Activated T-cell treated with anti-CD3 and anti-CD28 coated beads, Interleukin-2, amount 50 U/mL, for 1 hour (primary cell): ENCODE measurements around the gene TPP2.

ENCODE experiments used
- DNase-seq: peaks from one replicate; pipeline ENCODE4 v3.0.0-alpha.2; 2020

The TPP2 gene

DNA sequence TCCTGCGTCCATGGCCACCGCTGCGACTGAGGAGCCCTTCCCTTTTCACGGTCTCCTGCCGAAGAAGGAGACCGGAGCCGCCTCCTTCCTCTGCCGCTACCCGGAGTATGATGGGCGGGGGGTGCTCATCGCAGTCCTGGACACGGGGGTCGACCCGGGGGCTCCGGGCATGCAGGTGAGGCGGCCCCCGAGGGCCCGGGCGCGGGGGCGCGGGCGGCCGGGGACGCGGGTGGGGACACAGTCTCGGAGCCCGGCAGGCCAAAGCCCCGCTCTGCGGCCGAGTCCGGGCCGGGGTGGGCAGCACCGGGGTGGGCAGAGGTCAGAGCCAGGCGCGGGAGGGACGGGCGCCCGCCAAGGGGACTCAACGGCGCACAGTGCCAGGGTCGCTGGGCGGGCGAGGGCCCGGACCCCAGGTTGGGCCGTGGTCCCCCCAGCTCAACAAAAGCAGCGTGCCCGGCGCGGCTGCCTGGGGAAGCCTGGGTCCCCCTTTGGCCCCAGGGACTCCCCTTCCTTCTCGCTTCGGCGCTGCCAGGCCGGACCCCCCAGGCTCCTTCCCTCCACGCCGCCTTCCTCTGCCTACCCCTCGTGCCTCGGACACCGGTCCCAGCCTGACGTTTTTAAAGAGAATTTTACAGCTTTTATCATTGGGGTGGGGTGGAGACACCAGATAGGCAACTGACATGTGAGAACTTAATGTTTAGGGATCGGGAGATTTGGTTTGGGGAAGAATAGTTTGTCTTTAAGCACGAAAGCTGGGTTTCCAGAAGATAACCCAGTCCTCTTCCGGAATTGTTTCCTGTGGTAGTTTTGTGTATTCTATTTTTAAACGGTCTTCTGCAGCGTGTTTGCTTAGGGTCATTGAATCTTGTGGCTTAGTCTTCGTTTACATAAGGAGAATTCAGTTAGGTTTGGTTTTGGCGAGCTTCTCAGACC is 509 bp downstream of the TPP2 start:
- DNase-seq: peak; percentile 40

- no peak for DNase-seq
Measured at GRCh38 chr13:102598061-102598460, 1.3 kb downstream of the TPP2 start.

GRCh38 chr13:102599426-102600012 is 2.7 kb downstream of the TPP2 start:
- no peak for DNase-seq

- no peak for DNase-seq
Measured at GRCh38 chr13:102606537-102607309, 9.9 kb downstream of the TPP2 start.

DNA sequence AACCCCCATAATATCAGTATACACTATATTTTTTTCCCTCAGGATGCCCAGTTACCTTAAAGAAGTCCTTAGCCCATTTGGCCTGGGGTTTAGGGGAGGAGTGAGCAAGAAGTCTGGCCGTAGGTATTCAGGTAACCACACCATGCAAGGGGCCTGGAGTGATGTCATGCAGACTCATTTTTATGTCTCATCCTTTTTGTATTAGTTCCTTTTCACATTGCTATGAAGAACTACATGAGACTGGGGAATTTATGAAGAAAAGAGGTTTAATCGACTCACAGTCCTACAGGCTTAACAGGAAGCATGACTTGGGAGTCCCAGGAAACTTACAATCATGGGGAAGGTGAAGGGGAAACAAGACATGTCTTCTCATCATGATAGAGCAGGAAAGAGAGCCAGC is 12.2 kb downstream of the TPP2 start:
- no peak for DNase-seq

- DNase-seq: no peak
Measured at GRCh38 chr13:102609696-102610095, 12.9 kb downstream of the TPP2 start.

GRCh38 chr13:102610296-102610895 is 13.6 kb downstream of the TPP2 start:
- DNase-seq: no peak

DNA sequence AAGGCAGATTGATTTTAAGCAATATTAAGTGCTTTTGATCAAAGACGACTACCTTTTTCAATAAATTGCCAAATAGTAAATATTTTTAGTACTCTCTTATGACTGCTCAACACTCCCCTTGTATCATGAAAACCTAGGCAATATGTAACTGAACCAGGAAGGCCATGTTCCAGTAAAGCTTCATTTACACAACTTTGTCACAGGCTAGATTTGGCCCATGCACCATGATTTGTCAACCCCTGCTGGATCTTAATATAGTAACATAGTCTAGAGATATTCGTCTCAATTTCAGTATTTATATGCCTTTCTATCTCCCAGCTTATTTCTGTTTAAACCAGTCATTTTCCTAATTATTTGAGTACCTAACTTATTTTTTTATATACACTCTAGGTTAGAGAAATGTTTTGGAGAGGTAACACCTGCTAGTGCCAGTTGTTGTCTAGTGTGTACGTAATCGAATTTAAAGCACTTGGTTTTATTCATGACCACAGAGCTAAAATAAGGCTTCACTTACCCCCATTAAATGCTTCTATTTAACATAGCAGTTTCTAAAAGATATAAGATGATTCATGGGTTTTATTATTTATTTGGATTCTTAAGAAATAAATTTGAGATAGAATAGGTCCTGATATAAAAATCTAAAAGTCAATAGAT is 21.0 kb downstream of the TPP2 start:
- no peak for DNase-seq

DNA sequence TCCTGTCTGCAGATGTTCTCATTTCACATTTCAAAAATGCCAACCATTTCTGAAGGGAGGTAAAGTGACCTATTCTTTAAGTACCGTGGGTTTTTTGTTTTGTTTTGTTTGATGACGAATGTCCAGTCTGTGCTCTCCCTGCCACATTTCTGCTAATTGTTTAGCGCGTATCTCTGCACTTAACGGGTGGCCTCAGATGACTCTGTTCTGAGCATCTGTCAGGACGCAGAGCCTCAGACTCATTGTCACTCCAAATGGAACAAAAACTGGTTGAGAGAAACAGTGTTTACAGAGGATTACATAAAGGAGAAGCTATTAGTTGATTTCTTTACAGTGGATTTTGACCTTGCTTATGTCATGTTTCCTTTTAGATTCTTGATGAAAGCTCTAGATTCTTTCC is 23.7 kb downstream of the TPP2 start:
- no peak for DNase-seq

DNA sequence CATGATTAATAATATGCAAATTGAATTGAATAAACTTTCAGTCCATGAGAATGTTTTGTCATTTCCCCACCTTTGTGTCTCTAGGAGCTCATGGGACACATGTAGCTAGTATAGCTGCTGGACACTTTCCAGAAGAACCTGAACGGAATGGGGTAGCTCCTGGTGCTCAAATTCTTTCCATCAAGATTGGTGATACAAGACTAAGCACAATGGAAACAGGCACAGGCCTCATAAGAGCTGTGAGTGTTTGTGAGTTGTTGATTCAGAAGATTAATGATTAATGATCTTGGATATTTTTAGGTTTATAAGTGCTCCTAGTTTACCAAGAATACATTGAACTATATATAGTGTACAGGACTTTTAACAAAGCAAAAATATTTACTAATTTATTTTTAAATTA is 30.1 kb downstream of the TPP2 start:
- no peak for DNase-seq

DNA sequence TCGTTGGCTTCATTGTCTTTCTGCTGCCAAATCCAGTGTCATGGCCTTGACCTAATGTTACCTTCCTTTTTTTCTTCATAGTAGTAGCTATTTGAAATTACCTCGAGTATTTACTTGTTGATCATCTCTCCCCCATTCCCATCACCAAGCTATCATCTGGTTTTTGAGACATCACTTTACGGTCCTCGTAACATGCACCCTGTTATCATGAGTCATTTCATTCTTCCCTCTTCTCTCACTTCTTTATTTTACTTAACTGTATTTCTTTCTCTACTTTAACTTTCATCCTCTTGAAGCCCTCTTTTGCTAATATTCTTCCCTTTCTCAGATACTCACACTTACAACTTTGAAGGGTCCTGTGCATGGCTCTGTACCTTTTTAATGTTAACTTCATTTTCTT is 31.8 kb downstream of the TPP2 start:
- DNase-seq: no peak

GRCh38 chr13:102631198-102631597 is 34.4 kb downstream of the TPP2 start:
- DNase-seq: no peak

DNA sequence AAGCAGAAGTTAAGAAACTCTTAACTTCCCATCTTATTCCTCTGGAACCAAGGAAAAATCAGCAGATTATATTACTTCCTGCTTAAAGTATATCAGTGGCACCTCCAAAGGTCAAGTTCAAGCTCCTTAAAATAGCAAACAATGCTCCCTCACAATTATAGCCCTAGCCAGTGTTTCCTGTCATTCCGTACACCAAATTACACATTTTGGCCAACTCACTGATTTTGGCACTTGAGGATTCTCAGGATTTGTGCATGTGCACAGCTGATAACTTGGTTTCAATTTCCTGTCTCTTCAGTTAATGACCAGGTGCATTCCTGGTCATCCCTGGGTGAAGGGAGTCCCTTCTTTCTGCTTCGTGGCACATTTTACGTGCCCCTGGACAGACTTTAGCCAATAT is 42.0 kb downstream of the TPP2 start:
- DNase-seq: no peak

GRCh38 chr13:102642029-102642428 is 45.2 kb downstream of the TPP2 start:
- DNase-seq: no peak

- no peak for DNase-seq
Measured at GRCh38 chr13:102642475-102642874, 45.7 kb downstream of the TPP2 start.

- no peak for DNase-seq
Measured at GRCh38 chr13:102643656-102644055, 46.9 kb downstream of the TPP2 start.

DNA sequence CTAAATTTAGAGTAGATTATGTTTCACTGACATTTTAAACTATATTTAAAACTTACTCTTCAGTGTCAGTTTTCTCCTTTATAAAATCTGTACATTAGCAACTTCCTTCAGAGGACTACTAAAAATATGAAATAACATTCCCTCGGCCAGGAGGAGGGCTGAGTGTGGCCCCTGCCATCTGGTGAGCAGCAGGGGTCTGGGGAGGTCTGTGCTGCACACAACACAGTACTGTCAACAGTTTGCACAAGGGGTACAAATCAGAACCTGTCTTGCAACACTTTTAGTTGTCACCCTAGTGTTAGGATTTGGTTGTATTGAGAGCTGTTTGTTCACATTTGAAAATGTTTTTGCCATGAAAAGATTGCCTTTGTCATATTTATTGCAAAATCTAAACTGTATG is 48.9 kb downstream of the TPP2 start:
- no peak for DNase-seq

GRCh38 chr13:102648046-102648445 is 51.3 kb downstream of the TPP2 start:
- DNase-seq: no peak

GRCh38 chr13:102650444-102650843 is 53.7 kb downstream of the TPP2 start:
- DNase-seq: no peak

DNA sequence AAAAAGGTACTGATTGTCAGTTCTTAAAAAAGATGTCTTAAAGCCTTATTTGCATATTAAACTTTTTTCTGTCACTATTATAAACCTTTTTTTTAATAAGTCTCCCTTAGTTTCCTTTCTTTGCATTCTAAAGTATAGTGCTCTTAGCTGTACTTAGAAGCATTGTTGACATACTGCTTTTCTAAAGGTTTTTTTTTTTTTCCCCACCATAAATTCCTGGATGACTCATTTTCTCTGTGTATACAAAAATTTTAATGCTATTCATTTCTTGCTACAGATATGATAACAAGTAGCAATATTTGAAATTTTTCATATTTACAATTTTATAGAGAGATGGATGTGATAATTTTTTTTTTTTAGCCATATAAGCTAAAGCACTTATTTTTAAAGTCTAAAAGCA is 54.6 kb downstream of the TPP2 start:
- no peak for DNase-seq

DNA sequence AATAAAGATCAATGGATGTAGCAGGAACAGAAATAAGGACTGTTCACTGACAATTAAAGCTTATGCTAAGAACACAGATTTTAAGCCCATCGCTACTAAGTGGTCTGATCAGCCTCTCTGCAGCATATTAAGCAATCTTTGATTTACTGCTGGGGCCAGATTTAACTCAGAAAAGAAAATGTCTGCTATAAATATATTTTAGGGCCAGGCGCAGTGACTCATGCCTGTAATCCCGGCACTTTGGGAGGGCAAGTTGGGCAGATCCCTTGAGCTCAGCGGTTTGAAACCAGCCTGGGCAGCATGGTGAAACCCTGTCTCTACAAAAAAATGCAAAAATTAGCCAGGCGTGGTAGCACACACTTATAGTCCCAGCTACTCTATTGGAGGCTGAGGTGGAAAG is 55.1 kb downstream of the TPP2 start:
- no peak for DNase-seq

DNA sequence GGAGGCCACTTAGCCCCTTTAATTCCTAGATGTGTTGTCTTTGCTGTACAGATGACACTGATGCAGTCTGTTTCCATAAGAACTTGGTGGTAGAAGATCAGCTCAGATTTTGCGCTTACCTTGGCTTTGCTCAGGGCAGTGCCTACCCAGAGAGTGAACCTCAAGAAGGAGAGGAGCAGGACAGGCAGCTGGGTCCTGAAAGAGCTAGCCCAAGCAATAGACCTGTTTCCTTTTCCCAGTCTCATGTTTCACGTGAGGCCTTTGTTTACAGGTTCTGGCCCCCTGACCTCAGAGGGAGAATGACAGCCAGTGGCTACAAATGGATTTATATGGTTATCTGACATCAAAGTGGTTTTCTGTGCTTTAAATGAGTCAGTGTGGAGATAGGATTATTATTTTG is 58.0 kb downstream of the TPP2 start:
- DNase-seq: no peak

GRCh38 chr13:102657630-102658029 is 60.8 kb downstream of the TPP2 start:
- DNase-seq: no peak
